Hematopoietic multipotent progenitor cell treated with erythropoietin and hydrocortisone succinate and interleukin-3 and kit ligand, for 15 days (in vitro differentiated cells): ENCODE results near the gene ARHGDIB.

Experiments used
- DNase-seq: peaks from one replicate; pipeline ENCODE4 v3.0.0-alpha.2; 2015; ENCODE audit warnings: low spot score

ARHGDIB gene

GRCh38 chr12:14930299-14930698 is 31.1 kb downstream of the ARHGDIB start:
- no peak for DNase-seq

- DNase-seq = no peak
Measured at GRCh38 chr12:14928931-14929330, 32.5 kb downstream of the ARHGDIB start.

GRCh38 chr12:14927267-14927666 is 34.1 kb downstream of the ARHGDIB start:
- DNase-seq = no peak

- no peak for DNase-seq
Measured at GRCh38 chr12:14924541-14924940, 36.9 kb downstream of the ARHGDIB start.

GRCh38 chr12:14923944-14924343 is 37.5 kb downstream of the ARHGDIB start:
- DNase-seq = no peak

- DNase-seq = no peak
Measured at GRCh38 chr12:14921218-14921617, 40.2 kb downstream of the ARHGDIB start.

GRCh38 chr12:14920475-14921126 is 40.8 kb downstream of the ARHGDIB start:
- no peak for DNase-seq

- no peak for DNase-seq
Measured at GRCh38 chr12:14919455-14919854, 41.9 kb downstream of the ARHGDIB start.

GRCh38 chr12:14915736-14916135 is 45.7 kb downstream of the ARHGDIB start:
- no peak for DNase-seq

- DNase-seq = no peak
Measured at GRCh38 chr12:14913381-14913781, 48.0 kb downstream of the ARHGDIB start.

GRCh38 chr12:14911131-14911530 is 50.3 kb downstream of the ARHGDIB start:
- no peak for DNase-seq

- DNase-seq = no peak
Measured at GRCh38 chr12:14910090-14910915, 51.1 kb downstream of the ARHGDIB start.

- no peak for DNase-seq
Measured at GRCh38 chr12:14907953-14908352, 53.4 kb downstream of the ARHGDIB start.

GRCh38 chr12:14906114-14906513 is 55.3 kb downstream of the ARHGDIB start:
- DNase-seq = no peak

GRCh38 chr12:14905269-14906004 is 56.0 kb downstream of the ARHGDIB start:
- DNase-seq = no peak

- DNase-seq = no peak
Measured at GRCh38 chr12:14904854-14905253, 56.5 kb downstream of the ARHGDIB start.

GRCh38 chr12:14903386-14904098 is 57.9 kb downstream of the ARHGDIB start:
- no peak for DNase-seq

- peak; percentile 76 for DNase-seq
Measured at GRCh38 chr12:14902465-14902864, 58.9 kb downstream of the ARHGDIB start.

GRCh38 chr12:14901228-14901562 is 60.2 kb downstream of the ARHGDIB start:
- DNase-seq = no peak

GRCh38 chr12:14900521-14901227 is 60.7 kb downstream of the ARHGDIB start:
- DNase-seq = no peak

- DNase-seq = peak; percentile 78
Measured at GRCh38 chr12:14896521-14897169, 64.8 kb downstream of the ARHGDIB start.
